VCaP (cell line): ENCODE data around the gene STAG2.
"Not testable (repeated sequence)": the region's sequence is repeated elsewhere in the genome, so short reads cannot be mapped to it uniquely, and the experiment has no call there.

ENCODE experiments used
- H3K27ac ChIP-seq: fragments of 450-650 bp; 2 replicates; pipeline ENCODE4 v1.5.1; 2017
- TF ChIP-seq, protein P1 (sequence below): fragments of 450-650 bp; conservative IDR thresholded peaks from 2 replicates; pipeline ENCODE4 v1.5.1; 2017; ENCODE audit warnings: mild to moderate bottlenecking, moderate library complexity

STAG2 gene

DNA sequence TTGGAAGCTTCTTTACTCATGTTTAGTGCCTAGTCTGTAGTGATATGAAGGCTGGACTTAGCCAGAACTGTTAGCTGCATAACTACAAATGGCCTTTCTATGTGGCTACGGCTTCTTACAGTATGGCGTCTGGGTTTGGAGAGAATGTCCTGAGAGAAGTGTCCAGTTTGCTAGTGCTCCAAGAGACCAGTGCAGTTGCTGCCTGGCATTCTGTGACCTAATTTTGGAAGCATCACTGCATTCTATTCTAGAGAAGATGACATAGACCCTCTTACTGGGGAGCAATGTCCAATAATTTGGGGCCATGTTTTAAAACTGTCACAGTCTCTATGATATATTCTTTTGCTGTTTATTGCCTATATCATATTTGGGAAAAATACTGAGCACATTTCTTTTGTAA lies 74.2 kb downstream of the STAG2 start:
- TF ChIP-seq, protein P1, sequence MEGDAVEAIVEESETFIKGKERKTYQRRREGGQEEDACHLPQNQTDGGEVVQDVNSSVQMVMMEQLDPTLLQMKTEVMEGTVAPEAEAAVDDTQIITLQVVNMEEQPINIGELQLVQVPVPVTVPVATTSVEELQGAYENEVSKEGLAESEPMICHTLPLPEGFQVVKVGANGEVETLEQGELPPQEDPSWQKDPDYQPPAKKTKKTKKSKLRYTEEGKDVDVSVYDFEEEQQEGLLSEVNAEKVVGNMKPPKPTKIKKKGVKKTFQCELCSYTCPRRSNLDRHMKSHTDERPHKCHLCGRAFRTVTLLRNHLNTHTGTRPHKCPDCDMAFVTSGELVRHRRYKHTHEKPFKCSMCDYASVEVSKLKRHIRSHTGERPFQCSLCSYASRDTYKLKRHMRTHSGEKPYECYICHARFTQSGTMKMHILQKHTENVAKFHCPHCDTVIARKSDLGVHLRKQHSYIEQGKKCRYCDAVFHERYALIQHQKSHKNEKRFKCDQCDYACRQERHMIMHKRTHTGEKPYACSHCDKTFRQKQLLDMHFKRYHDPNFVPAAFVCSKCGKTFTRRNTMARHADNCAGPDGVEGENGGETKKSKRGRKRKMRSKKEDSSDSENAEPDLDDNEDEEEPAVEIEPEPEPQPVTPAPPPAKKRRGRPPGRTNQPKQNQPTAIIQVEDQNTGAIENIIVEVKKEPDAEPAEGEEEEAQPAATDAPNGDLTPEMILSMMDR = no peak
- no peak overlapping the region for H3K27ac ChIP-seq

DNA sequence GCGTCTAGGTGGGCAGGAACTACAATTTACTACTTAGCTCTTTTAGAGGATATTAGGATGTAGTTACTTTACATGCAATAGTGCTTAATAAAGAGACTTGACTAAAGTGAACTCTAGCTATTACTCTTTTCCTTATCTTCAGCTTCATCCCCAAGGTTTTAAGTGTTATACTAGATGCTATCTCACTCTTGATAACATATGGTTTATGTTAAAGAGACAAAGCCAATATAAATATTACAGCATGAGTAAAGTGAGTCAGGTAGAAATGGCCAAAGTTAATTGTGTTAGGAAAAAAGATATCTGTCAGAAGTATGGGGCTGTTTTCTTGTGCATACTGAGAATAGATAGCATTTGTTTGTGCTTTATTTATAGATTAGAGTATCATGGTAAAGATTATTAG lies 80.5 kb downstream of the STAG2 start:
- TF ChIP-seq, protein P1 = no peak
- H3K27ac ChIP-seq = no peak overlapping the region

DNA sequence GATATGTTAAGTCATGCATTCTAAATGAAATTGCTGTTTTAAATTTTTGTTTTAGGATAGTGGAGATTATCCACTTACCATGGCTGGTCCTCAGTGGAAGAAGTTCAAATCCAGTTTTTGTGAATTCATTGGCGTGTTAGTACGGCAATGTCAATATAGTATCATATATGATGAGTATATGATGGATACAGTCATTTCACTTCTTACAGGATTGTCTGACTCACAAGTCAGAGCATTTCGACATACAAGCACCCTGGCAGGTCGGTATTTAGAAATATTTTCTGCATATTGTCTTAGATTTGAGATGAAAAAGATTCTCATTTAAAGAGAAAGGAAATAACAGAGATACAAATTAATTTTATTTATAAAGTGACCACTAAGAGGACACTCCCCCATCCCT lies 83.6 kb downstream of the STAG2 start:
- TF ChIP-seq, protein P1 = no peak
- H3K27ac ChIP-seq = no peak overlapping the region

DNA sequence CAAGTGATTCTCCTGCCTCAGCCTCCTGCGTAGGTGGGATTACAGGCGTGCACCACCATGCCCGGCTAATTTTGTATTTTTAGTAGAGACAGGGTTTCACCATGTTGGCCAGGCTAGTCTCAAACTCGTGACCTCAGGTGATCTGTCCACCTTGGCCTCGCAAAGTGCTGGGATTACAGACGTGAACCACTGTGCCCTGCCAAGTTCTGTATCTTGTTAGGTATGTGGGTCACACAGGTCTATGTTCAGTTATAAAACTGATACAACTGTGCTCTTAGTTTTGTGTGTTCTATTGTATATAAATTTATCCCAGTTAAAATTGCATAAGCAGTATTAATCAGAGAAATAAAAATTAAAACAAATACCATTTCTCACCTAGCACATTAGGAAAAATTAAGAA lies 122.9 kb downstream of the STAG2 start:
- H3K27ac ChIP-seq = not testable (repeated sequence)

DNA sequence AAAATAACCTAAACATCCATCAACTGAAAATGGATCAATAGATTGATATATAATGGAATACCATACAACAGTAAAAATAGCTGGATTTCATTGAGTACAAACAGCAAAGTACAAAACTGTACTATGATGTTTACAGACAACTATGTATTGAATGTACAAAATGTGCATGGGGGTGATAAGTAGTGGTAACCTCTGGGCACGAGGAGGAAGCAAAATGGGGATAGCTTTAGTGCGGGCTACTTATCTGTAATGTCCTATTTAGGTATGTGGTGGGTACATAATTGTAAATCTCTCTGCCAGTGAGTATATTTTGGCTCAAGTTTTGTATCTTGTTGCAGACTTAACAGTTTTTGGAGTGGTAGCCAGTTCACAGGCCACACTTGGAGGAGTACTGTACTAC lies 123.6 kb downstream of the STAG2 start:
- no peak overlapping the region for H3K27ac ChIP-seq
- TF ChIP-seq, protein P1 = no peak

DNA sequence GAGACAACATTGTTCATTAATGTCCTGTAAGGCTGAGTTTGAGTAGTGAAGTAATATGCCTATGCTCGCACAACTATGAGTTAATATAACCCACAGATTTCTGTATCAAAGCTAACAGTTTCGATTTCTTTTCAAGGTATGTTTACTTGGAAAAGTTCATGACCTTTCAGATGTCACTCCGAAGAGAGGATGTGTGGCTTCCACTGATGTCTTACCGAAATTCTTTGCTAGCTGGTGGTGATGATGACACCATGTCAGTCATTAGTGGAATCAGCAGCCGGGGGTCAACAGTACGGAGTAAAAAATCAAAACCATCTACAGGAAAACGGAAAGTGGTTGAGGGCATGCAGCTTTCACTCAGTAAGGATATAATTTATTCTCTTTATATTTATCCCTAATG lies 124.9 kb downstream of the STAG2 start:
- TF ChIP-seq, protein P1 = no peak
- H3K27ac ChIP-seq = no peak overlapping the region

DNA sequence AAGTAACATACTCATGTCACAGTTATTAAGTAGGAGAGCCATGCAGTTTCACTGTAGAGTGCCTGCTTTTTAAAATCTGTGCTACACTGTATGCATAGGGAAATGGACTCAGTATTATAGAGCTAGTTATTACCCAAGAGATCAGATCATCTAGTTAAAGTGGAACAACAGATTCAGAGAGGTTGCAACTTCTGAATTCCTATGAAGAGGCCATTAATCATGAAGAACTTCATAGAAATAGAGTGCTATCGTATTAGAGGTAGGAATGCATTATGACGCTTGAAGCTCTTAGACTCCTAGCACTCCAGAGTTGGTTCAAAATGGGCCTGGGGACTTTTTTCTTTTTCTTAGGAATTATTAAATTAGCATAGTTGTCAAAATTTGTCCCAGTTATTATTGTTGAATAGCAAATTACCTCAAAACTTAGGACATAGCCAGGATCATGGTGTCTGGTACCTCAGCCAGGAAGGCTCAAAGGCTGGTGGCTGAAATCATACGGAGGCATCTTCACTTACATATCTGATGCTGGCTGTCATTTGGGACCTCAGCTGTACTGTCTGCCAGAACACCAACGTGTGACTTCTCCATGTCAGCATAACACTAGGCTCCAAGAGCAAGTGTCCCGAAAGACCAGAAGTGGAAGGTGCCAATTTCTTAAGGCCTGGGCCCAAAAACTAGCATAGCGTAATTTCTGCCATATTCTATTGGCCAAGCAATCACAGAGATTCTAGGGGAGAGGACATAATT lies 125.7 kb downstream of the STAG2 start:
- TF ChIP-seq, protein P1 = no peak
- no peak overlapping the region for H3K27ac ChIP-seq

DNA sequence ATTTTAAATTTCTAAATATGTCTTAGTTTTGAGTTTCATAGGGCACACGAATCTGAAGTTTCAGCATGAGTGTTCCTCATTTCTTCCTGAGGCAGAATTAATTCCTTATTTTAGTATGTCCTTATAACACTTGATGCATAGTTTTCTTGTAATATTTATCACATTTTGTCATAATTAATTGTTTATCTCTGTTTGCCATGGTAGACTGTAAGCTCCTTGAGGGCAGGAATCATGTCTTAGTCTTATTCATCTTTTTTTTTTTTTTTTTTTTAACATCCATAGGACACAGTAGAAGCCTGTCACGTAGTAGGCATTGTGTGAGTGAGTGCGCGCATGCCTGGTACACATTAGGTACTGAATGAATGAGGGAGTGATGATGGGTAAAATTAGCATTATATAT lies 131.7 kb downstream of the STAG2 start:
- H3K27ac ChIP-seq = no peak overlapping the region
- TF ChIP-seq, protein P1 = no peak
